GM08714 (cell line): Measurements from ENCODE around the gene DUSP3.

Experiments used
- H3K4me3 ChIP-seq: fragments of 200-500 bp; sonication (Bioruptor generic); 2 replicates; pipeline ENCODE4 v1.5.1; 2014; ENCODE audit warnings: mild to moderate bottlenecking, low read length, inconsistent platforms
- ZNF274 ChIP-seq: IDR thresholded peaks from 2 replicates; pipeline ENCODE4 v1.6.1; 2012; ENCODE audit warnings: mild to moderate bottlenecking, low read depth, low read length

The DUSP3 gene

DNA sequence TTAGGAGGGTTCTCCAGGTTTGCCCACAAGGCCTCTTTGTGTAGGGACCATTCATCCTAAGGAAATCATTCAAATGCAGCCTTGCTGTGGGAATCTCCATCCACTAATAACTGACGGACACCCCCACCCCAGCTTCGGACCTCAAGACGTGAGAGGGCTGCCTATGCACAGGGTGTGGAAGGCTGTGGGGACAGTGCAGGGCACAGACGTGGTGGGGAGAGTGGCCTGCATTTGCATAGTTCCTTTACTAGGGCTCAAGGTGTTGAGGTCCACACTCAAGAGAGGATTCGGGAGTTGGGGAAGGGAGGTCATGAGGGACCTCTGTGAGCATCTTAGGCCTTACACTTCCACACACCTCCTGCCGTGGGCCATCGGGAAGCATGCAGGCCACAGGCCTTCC lies 9.8 kb downstream of the DUSP3 start:
- TF ChIP-seq ZNF274: no peak
- no peak overlapping the region for H3K4me3 ChIP-seq

GRCh38 chr17:43768382-43768781 lies 10.4 kb downstream of the DUSP3 start:
- TF ChIP-seq ZNF274: no peak
- H3K4me3 ChIP-seq: no peak overlapping the region

DNA sequence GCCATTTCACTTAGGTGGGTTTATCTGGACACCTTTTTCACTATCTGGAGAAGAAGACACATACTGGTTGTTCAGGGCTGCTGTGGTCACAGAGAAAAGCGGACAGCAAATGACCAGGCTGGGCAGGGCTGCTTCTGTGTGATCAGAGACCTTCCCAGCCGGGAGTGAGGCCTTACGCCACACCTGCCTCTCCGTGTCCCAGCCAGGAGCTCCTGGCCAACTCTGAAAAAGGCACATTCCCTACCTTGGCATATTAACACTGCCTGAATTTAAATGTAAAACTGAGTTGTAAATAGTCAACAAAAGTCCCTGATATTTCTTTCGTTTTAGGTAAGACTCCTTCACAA lies 11.1 kb downstream of the DUSP3 start:
- no peak for TF ChIP-seq ZNF274

DNA sequence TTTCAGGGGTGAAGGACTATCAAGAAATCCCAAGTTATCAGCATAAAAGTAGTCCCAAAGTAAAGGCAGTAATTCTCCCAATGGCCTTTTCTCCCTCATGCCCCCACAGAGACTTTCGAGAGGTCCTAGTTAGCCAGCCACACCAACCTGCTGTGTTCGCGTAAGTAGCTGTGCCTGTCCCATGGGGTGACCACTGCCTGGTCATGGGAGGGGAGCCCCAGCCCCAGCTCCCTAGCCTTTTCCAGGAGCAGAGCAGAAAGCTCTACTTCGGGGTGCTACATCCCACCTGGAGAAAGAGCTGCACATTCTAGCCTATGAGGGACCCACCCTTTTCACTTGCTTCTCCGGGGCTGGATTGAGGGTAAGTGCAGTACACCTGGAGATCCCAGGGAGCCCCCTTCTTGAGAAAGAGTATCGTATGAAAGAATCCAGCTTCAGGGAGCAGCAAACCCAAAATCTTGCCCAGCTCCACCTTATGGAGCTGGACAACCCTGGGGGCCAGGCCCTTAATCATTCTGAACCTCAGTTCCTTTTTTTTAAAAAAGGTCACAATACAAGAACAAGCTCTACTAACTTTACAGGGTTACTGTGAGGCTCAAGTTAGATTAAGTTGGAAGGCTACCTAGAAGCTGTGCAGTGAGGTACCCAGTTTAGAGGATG lies 11.6 kb downstream of the DUSP3 start:
- H3K4me3 ChIP-seq: no peak overlapping the region
- no peak for TF ChIP-seq ZNF274

More for the DNA sequence above, 11.1 kb downstream of the DUSP3 start:
- H3K4me3 ChIP-seq: no peak overlapping the region

DNA sequence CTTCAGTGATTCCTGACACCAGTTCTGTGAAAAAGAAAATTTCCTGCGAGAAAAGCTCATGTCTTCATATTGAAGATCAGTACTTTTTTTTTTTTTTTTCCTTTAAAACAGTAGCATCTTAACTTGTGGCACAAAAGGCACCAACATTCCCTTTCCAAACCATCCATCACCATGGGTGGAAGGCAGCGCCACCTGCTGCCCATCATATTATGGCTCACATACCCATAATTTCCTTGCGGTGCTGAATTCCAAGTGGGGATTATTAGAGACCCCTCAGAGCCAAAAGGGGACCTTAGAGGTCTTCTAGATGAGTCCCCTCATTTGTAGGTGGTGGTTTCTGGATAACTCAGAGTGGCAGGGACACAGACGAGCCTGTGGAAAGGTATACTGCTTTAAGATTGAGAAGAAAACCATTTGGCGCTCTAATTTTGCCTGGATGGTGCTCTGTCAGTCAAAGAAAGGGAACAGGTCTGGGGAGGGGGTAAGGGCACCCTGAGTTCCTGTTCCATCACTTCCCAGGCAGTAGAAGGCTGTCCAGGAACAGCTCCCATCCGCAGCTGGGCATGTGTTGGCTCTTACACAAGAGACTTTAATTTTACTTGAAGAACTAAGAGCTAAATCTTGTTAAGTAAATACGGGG lies 12.2 kb downstream of the DUSP3 start:
- H3K4me3 ChIP-seq: no peak overlapping the region
- no peak for TF ChIP-seq ZNF274

DNA sequence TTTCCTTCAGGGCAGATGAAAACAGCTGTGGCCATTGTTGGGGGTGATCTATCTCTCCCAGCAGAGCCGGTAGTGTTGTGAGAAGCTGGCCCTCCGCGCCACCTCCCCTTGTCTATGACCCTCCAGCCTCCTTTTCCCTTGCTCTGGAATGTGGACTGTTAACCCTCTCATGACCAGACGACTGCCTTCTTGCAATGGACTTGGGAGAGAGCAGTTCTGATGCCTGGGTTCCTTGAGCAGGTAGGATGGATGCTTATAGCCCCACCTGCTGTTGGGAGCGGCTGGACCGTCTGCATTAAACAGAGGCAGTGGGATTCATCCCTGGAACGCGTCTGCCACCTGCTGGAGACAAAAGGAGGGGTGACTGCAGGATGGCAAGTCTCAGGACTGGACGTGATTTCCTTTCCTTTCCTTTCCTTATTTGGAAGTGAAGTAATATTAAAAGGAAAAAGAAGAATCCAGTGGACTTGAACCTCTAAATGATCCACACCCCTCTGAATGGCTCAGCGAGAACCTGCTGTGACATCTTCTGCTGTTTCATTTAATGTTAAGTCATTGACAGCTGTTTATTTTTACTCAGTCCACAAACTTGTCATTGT lies 18.4 kb downstream of the DUSP3 start:
- H3K4me3 ChIP-seq: no peak overlapping the region
- TF ChIP-seq ZNF274: no peak

DNA sequence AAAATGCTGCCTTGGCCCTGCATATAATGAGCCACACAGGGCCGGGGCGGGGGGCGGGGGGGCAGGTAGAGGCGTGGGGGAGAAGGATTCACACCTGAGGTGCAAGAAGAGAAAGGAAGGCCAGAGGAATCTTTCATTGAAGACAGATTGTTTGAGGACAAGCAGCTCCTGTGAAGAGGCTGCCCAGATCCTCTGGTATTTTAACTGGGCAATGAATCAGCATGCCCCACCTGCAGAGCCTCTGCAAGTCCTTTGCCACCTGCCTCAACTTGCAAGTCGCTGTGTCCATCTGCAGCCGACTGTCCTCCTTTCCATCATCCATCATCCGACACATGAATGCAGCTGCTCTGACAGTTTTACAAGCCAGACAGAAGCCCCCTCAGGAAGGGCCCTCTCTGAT lies 18.9 kb downstream of the DUSP3 start:
- TF ChIP-seq ZNF274: no peak
- H3K4me3 ChIP-seq: no peak overlapping the region

- TF ChIP-seq ZNF274: no peak
- no peak within 1 kb of the TSS for H3K4me3 ChIP-seq
These were observed 20.1 kb downstream of the DUSP3 start, which contains the start of gene SOST for GRCh38 chr17:43758497-43759174. SOST (minus strand) TSS chr17:43758791; CDS start chr17:43758741, 50 bp downstream.

DNA sequence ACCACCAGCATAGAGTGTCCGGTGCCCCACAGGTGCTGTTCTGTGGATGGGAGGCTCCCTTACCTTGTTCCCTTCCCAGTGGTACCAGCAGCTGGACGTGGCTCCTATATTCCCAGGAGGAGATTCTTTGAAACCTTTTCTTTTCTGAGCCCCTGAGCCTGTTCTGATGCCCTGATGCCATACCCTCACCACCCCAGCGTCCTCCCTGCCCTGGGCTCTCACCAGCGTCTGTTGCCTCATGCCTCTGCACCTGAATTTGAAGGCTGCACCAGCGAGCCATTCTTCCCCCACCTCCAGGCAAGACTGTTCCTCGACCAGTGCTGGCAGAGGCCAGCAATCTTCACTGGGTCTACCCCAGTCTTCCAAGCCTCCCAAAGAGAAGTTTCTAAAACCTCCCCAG lies 20.7 kb downstream of the DUSP3 start:
- no peak for TF ChIP-seq ZNF274

DNA sequence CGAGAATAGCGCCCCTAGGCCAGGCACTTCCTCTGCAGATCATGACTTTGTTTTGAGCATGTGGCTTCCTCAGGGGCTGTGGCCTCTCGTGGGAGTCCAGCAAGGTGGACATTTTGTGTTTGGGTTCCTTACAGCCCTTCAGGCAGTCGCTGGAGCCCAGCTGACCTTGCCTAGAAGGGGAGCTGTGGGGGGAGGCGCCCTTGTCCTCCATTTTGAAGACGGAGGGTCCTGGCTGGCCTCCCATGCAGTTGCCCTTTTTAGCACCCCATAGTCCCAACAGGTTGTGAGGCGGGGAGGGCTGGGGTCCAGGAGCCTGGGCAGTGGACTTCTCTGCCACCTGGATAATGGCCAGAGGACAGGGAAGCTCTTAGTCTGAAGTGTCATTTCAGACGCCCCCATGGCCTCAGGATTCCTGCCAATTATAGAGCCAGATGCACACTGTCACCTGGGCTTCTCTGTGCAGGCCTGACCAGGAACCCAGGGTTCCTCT lies 21.6 kb downstream of the DUSP3 start:
- no peak for TF ChIP-seq ZNF274
- H3K4me3 ChIP-seq: no peak overlapping the region

More for the DNA sequence above, 20.7 kb downstream of the DUSP3 start:
- no peak overlapping the region for H3K4me3 ChIP-seq

DNA sequence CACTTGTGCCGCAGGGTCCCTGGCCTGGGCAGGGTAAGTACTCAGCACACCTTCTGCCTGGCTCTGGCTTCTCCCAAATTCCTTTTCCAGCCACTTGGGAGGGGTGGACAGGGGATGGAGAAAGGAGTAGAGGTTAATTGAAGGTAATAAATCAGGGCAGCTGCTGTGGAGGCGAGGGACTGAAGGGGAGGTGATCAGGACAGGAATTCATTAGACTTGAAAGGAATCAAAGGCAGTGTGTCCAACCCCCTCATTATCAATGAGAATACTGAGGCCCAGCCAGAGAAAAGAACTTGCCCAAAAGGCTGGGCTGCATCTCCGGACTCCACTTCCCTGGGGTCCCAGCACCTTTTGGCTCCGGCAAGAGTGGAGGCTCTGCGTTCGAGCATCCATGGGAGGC lies 22.6 kb downstream of the DUSP3 start:
- no peak for TF ChIP-seq ZNF274
- no peak overlapping the region for H3K4me3 ChIP-seq

DNA sequence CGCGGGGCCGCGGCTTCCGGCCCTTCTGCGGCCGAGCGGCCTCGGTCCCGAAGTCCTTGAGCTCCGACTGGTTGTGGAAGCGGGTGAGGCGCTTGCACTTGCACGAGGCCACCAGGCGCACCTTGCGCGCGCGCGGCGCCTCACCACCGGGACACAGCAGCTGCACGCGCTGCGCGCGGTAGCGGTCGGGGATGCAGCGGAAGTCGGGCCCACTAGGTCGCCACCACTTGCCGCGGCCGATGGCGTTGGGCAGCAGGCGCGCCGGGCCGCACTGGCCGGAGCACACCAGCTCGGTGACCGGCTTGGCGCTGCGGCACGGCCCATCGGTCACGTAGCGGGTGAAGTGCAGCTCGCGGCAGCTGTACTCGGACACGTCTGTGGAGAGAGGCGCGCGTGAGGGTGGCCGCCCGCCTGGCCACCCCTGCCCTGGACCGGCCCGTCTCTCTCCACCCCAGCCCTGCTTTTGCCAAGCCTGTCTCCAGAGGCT lies 23.3 kb downstream of the DUSP3 start:
- no peak for TF ChIP-seq ZNF274
- no peak overlapping the region for H3K4me3 ChIP-seq

GRCh38 chr17:43754947-43755346 lies 23.8 kb downstream of the DUSP3 start:
- no peak for TF ChIP-seq ZNF274
- H3K4me3 ChIP-seq: no peak overlapping the region

GRCh38 chr17:43753493-43754129 lies 25.2 kb downstream of the DUSP3 start:
- TF ChIP-seq ZNF274: no peak
- H3K4me3 ChIP-seq: no peak overlapping the region
